HepG2 (cell line): ENCODE data around the gene KDELR3. TPM values are rescaled to one million over a fixed set of nuclear protein-coding genes. Genes with fewer than 3 reads are reported as not detected.

Source experiments
- ARID2 ChIP-seq: sonication (generic); formaldehyde crosslinking; IDR thresholded peaks from 2 replicates; pipeline ENCODE4 v1.8.1; 2022; ENCODE audit warnings: mild to moderate bottlenecking, missing genetic modification reagents, borderline replicate concordance
- ATF7 ChIP-seq, 2 experiments: fragments of 450-650 bp in 1 of 2; sonication (generic) in 1 of 2; formaldehyde crosslinking in 1 of 2; IDR thresholded peaks; 2 replicates each; pipeline versions ENCODE4 v1.4.0 to v1.6.1; 2016 to 2020; ENCODE audit warnings: antibody characterized with exemption in 1 of 2, mild to moderate bottlenecking in 1 of 2, missing genetic modification reagents in 1 of 2
- KDM2A ChIP-seq: sonication (generic); formaldehyde crosslinking; IDR thresholded peaks from 2 replicates; pipeline ENCODE4 v1.4.0; 2020; ENCODE audit warnings: low read depth, missing genetic modification reagents, borderline replicate concordance
- MTA1 ChIP-seq: sonication (generic); formaldehyde crosslinking; IDR thresholded peaks from 2 replicates; pipeline ENCODE4 v1.4.0; 2020; ENCODE audit warnings: missing genetic modification reagents, mild to moderate bottlenecking, borderline replicate concordance
- PCBP1 ChIP-seq: fragments of 200-400 bp; formaldehyde crosslinking; IDR thresholded peaks from 2 replicates; pipeline ENCODE4 v1.6.1; 2017; ENCODE audit warnings: mild to moderate bottlenecking, low read depth, low read length, borderline replicate concordance
- PHF20 ChIP-seq: sonication (generic); formaldehyde crosslinking; IDR thresholded peaks from 2 replicates; pipeline ENCODE4 v1.5.0; 2020; ENCODE audit warnings: mild to moderate bottlenecking, missing genetic modification reagents
- SP2 ChIP-seq: sonication (generic); formaldehyde crosslinking; IDR thresholded peaks from 2 replicates; pipeline ENCODE4 v1.5.1; 2020; ENCODE audit warnings: mild to moderate bottlenecking, missing genetic modification reagents
- ZNF556 ChIP-seq: sonication (generic); formaldehyde crosslinking; IDR thresholded peaks from 2 replicates; pipeline ENCODE4 v1.4.0; 2020; ENCODE audit warnings: mild to moderate bottlenecking, missing genetic modification reagents, borderline replicate concordance
- ZNF563 ChIP-seq: sonication (generic); formaldehyde crosslinking; IDR thresholded peaks from 2 replicates; pipeline ENCODE4 v1.8.0; 2022; ENCODE audit warnings: mild to moderate bottlenecking, moderate library complexity, missing genetic modification reagents
- ZNF598 ChIP-seq: sonication (generic); formaldehyde crosslinking; IDR thresholded peaks from 2 replicates; pipeline ENCODE4 v1.5.1; 2020; ENCODE audit warnings: mild to moderate bottlenecking, missing genetic modification reagents, borderline replicate concordance
- ZNF83 ChIP-seq: sonication (generic); formaldehyde crosslinking; IDR thresholded peaks from 2 replicates; pipeline ENCODE4 v1.4.0; 2020; ENCODE audit warnings: missing genetic modification reagents, mild to moderate bottlenecking, borderline replicate concordance
- ZSCAN22 ChIP-seq: sonication (generic); formaldehyde crosslinking; IDR thresholded peaks from 2 replicates; pipeline ENCODE4 v1.4.0; 2020; ENCODE audit warnings: mild to moderate bottlenecking, missing genetic modification reagents
- polyA plus RNA-seq, 8 experiments: library from polyadenylated mRNA; depleted of rRNA in 3 of 8; stranded (reverse) in 7 of 8; unstranded in 1 of 8; fragments of >200 nt; fragmentation: Illumina TruSeq in 4 of 8; extraction: Trizol in 4 of 8; gene quantifications; 2 replicates each; pipeline versions ENCODE4 v1.2.1 to v1.2.3, GENCODE V29; 2011 to 2016; ENCODE audit warnings: low read depth in 4 of 8, missing spikeins in 1 of 8, mixed read lengths in 1 of 8; ENCODE audit not compliant: insufficient read depth in 1 of 8
- total RNA-seq, 5 experiments: library from RNA; depleted of rRNA; stranded (reverse); fragments of >200 nt; fragmentation: Illumina TruSeq; extraction: Trizol; gene quantifications; 2 replicates each; pipeline ENCODE4 v1.2.3, GENCODE V29; 2016; ENCODE audit warnings: low read depth in 1 of 5
- TF ChIP-seq, protein P1 (sequence below): sonication (generic); formaldehyde crosslinking; IDR thresholded peaks from 2 replicates; pipeline ENCODE4 v1.4.0; 2020; ENCODE audit warnings: missing genetic modification reagents
- TF ChIP-seq, protein P2 (sequence below): IDR thresholded peaks from 2 replicates; pipeline ENCODE4 v1.6.1; 2016; ENCODE audit warnings: low read depth
- TF ChIP-seq, protein P3 (sequence below): IDR thresholded peaks from 2 replicates; pipeline ENCODE4 v1.6.1; 2012; ENCODE audit warnings: low read depth, low read length, improper control_type of control experiment
- TF ChIP-seq, protein P4 (sequence below): sonication (generic); formaldehyde crosslinking; IDR thresholded peaks from 2 replicates; pipeline ENCODE4 v1.4.0; 2020; ENCODE audit warnings: missing genetic modification reagents
- TF ChIP-seq, protein P5 (sequence below): IDR thresholded peaks from 2 replicates; pipeline ENCODE4 v1.6.1; 2016; ENCODE audit warnings: missing compliant biosample characterization, missing genetic modification reagents, borderline replicate concordance

KDELR3 gene
- total and polyA plus RNA-seq, 2 of the 13 experiments (the other 11 are each of a cell fraction or from before 2014, with no cell fraction given), result 24.2 to 65.7 TPM

DNA sequence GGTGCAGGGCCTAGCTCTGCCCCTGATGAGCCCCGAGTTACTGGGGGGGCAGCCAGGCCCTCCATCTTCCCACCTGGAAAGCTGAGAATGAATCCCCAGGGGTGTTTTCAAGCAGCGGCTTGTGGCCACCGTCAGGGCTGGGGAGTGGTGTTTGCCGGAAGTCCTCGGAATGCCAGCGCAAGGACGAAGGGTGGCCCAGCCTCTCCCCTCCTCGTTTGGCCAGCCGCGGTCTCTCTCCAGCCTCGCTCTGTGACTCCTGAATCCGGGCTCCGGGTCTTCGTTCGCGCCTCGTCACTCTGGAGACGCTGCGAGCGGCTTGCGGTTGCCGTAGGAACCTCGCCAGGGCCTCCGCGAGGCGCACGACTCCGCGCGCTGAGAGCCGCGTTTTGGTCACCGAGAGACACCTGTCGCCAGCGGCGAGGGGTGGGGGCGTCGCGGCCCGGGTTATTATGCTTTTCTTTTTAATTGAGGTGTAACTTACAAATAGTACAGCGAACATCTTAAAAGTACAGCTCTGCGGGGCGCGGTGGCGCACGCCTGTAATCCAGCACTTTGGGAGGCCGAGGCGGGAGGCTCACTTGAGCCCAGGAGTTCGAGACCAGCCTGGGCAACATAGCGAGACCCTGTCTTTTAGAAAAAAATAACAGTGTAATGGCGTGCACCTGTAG is 6.3 kb upstream of the KDELR3 start (continued):
- TF ChIP-seq PHF20 (CRISPR knock-in tag) (no peak; the same call in 1 of the 2 replicates), ATF7 (IDR thresholded peaks at IDR 0.05) (no peak), ATF7 (CRISPR knock-in tag; IDR thresholded peaks at IDR 0.05) (no peak), ZNF598 (no peak), ZNF563 (CRISPR knock-in tag) (0 out of 2 replicates have a peak, but pooled peaks have one; percentile 23), PCBP1 (no peak), MTA1 (CRISPR knock-in tag) (no peak), ARID2 (CRISPR knock-in tag) (no peak), ZSCAN22 (no peak), ZNF83 (no peak; the same call in 1 of the 2 replicates), ZNF556 (CRISPR knock-in tag) (no peak), KDM2A (CRISPR knock-in tag) (peak; percentile 95), SP2 (no peak)
- TF ChIP-seq, protein P1, sequence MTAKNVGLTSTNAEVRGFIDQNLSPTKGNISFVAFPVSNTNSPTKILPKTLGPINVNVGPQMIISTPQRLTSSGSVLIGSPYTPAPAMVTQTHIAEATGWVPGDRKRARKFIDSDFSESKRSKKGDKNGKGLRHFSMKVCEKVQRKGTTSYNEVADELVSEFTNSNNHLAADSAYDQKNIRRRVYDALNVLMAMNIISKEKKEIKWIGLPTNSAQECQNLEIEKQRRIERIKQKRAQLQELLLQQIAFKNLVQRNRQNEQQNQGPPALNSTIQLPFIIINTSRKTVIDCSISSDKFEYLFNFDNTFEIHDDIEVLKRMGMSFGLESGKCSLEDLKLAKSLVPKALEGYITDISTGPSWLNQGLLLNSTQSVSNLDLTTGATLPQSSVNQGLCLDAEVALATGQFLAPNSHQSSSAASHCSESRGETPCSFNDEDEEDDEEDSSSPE (CRISPR knock-in tag), result peak; percentile 65
- TF ChIP-seq, protein P2, sequence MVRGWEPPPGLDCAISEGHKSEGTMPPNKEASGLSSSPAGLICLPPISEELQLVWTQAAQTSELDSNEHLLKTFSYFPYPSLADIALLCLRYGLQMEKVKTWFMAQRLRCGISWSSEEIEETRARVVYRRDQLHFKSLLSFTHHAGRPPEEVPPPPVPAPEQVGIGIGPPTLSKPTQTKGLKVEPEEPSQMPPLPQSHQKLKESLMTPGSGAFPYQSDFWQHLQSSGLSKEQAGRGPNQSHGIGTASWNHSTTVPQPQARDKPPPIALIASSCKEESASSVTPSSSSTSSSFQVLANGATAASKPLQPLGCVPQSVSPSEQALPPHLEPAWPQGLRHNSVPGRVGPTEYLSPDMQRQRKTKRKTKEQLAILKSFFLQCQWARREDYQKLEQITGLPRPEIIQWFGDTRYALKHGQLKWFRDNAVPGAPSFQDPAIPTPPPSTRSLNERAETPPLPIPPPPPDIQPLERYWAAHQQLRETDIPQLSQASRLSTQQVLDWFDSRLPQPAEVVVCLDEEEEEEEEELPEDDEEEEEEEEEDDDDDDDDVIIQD, result no peak
- TF ChIP-seq, protein P3, sequence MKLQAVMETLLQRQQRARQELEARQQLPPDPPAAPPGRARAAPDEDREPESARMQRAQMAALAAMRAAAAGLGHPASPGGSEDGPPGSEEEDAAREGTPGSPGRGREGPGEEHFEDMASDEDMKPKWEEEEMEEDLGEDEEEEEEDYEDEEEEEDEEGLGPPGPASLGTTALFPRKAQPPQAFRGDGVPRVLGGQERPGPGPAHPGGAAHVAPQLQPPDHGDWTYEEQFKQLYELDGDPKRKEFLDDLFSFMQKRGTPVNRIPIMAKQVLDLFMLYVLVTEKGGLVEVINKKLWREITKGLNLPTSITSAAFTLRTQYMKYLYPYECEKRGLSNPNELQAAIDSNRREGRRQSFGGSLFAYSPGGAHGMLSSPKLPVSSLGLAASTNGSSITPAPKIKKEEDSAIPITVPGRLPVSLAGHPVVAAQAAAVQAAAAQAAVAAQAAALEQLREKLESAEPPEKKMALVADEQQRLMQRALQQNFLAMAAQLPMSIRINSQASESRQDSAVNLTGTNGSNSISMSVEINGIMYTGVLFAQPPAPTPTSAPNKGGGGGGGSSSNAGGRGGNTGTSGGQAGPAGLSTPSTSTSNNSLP, result no peak
- TF ChIP-seq, protein P4, sequence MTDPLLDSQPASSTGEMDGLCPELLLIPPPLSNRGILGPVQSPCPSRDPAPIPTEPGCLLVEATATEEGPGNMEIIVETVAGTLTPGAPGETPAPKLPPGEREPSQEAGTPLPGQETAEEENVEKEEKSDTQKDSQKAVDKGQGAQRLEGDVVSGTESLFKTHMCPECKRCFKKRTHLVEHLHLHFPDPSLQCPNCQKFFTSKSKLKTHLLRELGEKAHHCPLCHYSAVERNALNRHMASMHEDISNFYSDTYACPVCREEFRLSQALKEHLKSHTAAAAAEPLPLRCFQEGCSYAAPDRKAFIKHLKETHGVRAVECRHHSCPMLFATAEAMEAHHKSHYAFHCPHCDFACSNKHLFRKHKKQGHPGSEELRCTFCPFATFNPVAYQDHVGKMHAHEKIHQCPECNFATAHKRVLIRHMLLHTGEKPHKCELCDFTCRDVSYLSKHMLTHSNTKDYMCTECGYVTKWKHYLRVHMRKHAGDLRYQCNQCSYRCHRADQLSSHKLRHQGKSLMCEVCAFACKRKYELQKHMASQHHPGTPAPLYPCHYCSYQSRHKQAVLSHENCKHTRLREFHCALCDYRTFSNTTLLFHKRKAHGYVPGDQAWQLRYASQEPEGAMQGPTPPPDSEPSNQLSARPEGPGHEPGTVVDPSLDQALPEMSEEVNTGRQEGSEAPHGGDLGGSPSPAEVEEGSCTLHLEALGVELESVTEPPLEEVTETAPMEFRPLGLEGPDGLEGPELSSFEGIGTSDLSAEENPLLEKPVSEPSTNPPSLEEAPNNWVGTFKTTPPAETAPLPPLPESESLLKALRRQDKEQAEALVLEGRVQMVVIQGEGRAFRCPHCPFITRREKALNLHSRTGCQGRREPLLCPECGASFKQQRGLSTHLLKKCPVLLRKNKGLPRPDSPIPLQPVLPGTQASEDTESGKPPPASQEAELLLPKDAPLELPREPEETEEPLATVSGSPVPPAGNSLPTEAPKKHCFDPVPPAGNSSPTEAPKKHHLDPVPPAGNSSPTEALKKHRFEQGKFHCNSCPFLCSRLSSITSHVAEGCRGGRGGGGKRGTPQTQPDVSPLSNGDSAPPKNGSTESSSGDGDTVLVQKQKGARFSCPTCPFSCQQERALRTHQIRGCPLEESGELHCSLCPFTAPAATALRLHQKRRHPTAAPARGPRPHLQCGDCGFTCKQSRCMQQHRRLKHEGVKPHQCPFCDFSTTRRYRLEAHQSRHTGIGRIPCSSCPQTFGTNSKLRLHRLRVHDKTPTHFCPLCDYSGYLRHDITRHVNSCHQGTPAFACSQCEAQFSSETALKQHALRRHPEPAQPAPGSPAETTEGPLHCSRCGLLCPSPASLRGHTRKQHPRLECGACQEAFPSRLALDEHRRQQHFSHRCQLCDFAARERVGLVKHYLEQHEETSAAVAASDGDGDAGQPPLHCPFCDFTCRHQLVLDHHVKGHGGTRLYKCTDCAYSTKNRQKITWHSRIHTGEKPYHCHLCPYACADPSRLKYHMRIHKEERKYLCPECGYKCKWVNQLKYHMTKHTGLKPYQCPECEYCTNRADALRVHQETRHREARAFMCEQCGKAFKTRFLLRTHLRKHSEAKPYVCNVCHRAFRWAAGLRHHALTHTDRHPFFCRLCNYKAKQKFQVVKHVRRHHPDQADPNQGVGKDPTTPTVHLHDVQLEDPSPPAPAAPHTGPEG (CRISPR knock-in tag), result 0 out of 2 replicates have a peak, but pooled peaks have one; percentile 37
- TF ChIP-seq, protein P5, sequence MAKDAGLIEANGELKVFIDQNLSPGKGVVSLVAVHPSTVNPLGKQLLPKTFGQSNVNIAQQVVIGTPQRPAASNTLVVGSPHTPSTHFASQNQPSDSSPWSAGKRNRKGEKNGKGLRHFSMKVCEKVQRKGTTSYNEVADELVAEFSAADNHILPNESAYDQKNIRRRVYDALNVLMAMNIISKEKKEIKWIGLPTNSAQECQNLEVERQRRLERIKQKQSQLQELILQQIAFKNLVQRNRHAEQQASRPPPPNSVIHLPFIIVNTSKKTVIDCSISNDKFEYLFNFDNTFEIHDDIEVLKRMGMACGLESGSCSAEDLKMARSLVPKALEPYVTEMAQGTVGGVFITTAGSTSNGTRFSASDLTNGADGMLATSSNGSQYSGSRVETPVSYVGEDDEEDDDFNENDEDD, result peak; percentile 49; the same call in 1 of the 2 replicates
